Tibial nerve (tissue), 3 donors: ENCODE results near the gene B3GALT6.

Experiments
- POLR2A ChIP-seq, 2 donors: fragments of 450-650 bp; IDR thresholded peaks; one replicate each; pipeline ENCODE4 v1.6.1; 2017; ENCODE audit warnings: antibody characterized with exemption in 2 of 2, mild to moderate bottlenecking in 2 of 2, moderate library complexity in 2 of 2
- TF ChIP-seq, protein P1 (sequence below), 5 experiments: fragments of 200-600 bp in 3 of 5; fragments of 450-650 bp in 2 of 5; sonication (generic) in 3 of 5; IDR thresholded peaks; one replicate each; pipeline ENCODE4 v1.5.1; 2016 to 2019; ENCODE audit warnings: antibody characterized with exemption in 5 of 5, mild to moderate bottlenecking in 3 of 5, moderate library complexity in 2 of 5

DNA sequence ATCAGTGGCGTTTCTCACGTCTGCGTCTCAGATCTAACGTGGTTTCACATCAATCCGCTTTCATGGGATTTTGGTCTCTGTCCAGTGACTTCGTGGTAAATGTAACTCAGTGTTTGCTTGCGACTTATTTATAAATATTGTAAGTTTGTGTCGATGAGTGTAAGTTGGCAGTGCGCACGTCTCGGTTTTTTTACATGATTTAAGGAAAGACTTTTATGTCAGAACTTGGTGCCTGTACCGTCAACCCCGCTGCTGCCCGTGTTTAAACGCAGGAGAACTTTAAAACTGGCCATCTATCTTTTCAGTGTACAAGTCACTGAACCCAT is 1.5 kb downstream of the B3GALT6 start:
- TF ChIP-seq POLR2A (IDR thresholded peaks at IDR 0.05): no peak
- TF ChIP-seq, protein P1, sequence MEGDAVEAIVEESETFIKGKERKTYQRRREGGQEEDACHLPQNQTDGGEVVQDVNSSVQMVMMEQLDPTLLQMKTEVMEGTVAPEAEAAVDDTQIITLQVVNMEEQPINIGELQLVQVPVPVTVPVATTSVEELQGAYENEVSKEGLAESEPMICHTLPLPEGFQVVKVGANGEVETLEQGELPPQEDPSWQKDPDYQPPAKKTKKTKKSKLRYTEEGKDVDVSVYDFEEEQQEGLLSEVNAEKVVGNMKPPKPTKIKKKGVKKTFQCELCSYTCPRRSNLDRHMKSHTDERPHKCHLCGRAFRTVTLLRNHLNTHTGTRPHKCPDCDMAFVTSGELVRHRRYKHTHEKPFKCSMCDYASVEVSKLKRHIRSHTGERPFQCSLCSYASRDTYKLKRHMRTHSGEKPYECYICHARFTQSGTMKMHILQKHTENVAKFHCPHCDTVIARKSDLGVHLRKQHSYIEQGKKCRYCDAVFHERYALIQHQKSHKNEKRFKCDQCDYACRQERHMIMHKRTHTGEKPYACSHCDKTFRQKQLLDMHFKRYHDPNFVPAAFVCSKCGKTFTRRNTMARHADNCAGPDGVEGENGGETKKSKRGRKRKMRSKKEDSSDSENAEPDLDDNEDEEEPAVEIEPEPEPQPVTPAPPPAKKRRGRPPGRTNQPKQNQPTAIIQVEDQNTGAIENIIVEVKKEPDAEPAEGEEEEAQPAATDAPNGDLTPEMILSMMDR (IDR thresholded peaks at IDR 0.05): no peak
